HG03103 (cell line): ENCODE measurements around the gene SLC26A11.
"Not testable (repeated sequence)": the region's sequence is repeated elsewhere in the genome, so short reads cannot be mapped to it uniquely, and the experiment has no call there.

Experiments used
- ATAC-seq: cut with Tn5 transposase; IDR thresholded peaks from one replicate; pipeline ENCODE4 v1.9.1; 2021; ENCODE audit warnings: low read depth; ENCODE audit not compliant: unreplicated experiment

The SLC26A11 gene

DNA sequence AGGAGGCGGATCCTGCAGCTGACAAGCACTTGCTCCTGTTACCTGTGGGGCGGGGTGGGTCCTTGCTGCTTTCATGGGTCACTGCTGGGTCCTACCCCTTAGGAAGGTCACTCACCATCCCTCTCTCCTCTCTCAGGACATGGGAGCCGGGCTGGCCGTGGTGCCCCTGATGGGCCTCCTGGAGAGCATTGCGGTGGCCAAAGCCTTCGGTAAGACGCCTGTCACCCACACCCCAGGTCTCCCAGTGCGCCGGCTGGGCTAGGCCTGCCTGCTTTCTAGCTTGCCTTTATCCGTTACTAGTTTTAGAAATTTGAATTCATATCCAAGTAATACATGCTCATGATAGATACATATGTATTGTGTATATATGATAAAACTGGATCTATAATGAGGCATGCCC, 17.2 kb downstream of the SLC26A11 start:
- ATAC-seq, result no peak

DNA sequence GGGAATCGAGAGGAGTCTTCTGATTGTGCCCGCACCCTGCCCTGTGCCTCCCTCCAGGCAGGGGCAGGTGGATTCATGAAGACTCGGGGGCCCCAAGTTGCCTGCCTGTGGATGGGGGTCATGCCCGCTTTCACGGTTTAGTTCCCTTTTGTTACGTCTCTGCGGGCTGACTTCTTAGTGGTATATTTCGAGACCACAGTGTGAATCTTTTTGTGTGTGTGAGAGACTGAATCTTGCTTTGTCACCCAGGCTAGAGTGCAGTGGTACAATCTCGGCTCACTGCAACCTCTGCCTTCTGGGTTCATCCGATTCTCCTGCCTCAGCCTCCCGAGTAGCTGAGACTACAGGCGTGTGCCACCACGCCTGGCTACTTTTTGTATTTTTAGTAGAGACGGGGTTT, 22.3 kb downstream of the SLC26A11 start:
- ATAC-seq, result no peak

DNA sequence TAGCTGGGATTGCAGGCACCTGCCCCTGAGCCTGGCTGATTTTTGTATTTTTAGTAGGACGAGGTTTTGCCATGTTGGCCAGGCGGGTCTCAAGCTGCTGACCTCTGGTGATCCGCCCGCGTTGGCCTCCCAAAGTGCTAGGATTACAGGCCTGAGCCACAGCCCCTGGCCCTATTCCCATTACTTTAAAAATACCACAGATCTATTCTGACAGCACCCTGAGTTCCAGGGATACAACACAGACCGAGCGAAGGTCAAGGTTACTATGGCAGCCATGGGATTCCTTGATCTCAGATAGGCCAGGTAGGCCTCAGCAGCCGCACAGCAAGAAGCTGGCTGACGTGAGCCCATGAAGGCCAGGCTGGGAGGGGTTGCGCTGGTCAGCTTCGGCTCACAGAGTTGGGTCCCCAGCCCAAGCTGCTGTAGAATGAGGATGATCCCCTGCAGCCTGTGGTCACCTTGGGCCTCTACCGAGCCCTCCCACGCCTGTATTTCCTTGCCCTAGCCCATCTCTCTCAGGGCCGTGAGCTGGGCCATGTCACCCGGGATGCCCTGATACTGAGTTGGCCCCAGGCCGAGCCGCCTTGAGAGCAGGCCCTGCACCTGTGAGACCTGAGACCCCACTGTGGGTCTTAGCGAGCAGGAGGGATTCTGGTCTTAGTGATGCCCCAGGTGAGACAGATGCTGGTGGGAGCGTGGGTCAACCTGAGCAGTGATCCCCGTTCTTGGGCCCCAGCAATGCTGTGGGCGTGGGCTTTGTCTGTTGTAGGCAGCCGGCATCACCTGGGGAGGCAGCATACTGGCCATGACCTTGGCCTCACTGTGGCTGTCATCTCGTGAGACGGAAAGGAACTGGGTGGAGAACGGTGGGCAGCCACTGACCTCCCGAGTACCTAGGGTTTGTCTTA, 23.6 kb downstream of the SLC26A11 start:
- no peak for ATAC-seq

DNA sequence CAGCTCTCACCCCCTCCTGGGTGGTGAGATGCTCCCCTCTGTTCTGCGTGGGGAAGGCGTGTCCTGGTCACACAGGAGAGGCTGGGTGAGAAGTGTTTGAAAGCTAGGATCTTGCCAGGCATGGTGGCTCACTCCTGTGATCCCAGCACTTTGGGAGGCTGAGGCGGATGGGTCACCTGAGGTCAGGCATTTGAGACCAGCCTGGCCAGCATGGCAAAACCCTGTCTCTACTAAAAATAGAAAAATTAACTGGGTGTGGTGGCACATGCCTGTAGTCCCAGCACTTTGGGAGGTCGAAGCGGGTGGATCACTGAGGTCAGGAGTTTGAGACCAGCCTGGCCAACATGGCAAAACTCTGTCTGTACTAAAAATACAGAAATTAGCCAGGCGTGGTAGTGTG, 24.2 kb downstream of the SLC26A11 start:
- not testable (repeated sequence) for ATAC-seq

DNA sequence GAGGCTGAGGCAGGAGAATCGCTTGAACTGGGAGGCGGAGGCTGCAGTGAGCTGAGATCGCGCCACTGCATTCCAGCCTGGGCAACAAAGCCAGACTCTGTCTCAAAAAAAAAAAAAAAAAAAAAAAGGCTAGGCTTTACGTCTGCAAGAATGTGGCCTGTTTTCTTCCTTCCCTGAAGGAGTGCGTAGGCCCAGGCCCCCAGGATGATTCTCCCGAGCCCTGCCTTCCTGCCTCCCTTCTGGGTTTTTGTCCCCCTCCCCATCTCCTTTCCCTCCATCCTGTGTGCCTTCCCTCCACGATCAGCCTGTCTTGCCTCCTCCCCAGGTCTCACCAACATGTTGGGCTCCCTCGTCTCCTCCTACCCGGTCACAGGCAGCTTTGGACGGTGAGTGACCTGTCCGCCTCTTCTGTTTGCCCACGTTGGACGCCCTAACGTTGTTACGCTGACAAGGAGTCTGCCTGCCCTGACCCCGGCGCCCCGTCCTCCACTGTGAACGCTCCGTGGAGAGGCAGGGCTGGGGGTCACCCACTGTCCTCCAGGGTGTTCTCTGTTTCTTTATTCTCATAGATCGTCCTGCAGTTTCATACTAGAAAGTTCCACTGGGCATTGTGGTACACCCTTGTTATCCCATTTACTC, 24.8 kb downstream of the SLC26A11 start:
- ATAC-seq, result no peak

DNA sequence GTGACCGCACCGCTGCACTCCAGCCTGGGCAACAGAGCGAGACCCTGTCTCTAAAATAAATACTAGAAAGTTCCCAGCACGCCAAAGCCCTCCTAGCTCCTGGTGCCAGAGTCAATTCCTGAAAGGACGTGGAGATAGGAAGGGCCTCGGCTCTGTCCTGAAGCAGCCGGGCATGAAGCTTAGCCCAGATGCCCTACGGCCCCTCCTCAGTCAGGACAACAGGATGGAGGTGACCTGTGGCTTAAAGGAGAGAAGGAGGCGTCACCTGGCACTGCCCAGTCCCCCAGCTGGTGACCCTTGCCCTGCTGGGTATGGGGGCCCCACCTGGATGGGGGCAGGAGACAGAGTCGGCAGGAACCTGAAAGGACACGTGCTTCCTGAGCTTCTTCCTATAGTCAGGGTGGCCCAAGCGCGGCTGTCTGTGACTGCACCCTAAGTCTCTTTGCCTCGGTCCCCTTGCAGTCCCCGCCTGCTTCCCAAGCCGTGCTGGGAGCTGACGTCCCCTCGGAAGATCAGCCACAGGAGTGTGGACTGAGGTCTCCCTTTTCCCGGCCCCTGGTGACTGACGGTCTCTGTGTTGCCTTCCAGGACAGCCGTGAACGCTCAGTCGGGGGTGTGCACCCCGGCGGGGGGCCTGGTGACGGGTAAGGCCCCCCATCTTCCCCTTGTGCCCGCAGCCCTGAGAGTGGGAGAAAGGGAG, 25.5 kb downstream of the SLC26A11 start:
- ATAC-seq, result no peak

DNA sequence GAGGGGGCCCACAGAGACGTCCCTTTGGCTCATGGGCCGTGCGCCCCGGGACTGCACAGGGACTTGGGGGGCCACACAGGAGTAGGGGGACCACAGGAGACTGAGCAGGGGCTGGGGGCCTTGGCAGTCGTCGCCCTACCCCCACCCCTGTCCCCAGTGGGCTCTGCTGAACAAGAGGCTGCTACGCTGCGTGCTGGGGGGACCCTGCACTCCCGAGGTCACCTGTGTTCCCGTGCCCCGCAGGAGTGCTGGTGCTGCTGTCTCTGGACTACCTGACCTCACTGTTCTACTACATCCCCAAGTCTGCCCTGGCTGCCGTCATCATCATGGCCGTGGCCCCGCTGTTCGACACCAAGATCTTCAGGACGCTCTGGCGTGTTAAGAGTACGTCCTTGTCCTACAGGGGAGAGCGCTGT, 26.0 kb downstream of the SLC26A11 start:
- no peak for ATAC-seq

DNA sequence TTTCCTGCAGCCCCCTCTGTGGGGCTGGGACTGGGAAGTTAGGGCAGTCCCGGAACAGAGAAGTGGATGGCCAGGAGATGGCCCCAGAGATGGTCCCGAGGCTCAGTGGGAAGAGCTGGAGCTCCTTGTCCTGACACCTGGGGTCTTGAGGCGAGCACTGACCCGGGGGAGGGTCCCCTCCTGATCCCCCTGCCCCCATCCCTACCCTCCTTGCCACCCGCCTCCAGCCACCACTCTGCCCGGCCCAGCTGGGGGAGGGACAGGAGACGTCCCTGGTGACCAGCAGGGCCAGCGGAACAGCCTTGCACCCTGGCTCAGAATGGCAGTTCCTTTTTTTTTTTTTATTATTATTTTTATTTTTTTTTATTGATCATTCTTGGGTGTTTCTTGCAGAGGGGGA, 26.5 kb downstream of the SLC26A11 start:
- no peak for ATAC-seq

DNA sequence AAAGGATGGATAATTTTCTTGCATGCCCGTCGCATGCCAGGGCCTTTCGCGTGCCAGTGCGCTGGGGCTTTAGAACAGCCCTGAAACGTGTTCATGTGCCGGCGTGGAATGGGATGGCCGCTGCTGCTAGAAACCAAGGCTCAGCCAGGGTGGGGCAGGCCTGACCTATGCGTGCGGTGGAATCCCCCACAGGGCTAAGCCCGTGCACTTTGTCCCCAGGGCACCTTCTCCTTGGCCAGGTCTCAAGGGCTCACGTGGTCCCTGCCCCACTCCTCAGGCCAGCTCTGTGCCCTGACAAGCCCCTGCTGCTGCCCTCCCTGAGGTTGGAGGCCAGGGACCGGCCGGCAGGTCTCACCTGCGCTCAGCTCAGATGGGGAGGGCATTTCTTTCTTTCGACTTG, 27.3 kb downstream of the SLC26A11 start:
- no peak for ATAC-seq

DNA sequence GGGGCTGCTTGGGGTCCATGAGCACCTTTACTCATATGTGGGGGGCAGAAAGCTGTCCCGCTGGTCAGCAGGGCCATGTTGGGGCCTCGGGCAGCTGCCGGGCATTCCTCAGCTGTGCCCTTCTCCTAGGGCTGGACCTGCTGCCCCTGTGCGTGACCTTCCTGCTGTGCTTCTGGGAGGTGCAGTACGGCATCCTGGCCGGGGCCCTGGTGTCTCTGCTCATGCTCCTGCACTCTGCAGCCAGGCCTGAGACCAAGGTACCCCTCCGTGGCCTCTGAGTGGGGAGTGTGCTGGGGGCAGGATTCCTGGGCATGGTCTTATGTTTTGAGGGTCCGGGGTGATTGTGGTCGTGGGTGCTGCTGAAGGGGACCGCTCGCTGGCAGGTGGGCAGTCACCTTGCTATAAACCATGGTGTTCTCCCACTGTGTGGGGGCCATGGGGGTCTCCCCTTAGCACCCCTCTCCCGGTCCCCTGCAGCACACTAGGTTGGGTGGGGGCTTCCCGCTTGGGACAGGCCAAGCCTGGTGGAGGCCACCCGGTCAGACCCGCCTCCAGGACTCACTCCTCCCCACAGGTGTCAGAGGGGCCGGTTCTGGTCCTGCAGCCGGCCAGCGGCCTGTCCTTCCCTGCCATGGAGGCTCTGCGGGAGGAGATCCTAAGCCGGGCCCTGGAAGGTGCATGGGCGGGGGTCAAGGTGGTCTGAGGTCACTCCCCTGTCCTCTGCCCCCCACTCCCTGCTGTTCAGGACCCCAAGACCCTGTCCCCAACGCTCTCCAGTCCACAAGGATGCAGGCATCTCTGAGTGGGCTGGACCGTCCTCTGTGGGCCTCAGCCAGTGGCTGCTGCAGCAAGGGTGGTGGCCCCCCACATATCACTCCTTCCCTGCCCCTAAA, 28.0 kb downstream of the SLC26A11 start:
- no peak for ATAC-seq

DNA sequence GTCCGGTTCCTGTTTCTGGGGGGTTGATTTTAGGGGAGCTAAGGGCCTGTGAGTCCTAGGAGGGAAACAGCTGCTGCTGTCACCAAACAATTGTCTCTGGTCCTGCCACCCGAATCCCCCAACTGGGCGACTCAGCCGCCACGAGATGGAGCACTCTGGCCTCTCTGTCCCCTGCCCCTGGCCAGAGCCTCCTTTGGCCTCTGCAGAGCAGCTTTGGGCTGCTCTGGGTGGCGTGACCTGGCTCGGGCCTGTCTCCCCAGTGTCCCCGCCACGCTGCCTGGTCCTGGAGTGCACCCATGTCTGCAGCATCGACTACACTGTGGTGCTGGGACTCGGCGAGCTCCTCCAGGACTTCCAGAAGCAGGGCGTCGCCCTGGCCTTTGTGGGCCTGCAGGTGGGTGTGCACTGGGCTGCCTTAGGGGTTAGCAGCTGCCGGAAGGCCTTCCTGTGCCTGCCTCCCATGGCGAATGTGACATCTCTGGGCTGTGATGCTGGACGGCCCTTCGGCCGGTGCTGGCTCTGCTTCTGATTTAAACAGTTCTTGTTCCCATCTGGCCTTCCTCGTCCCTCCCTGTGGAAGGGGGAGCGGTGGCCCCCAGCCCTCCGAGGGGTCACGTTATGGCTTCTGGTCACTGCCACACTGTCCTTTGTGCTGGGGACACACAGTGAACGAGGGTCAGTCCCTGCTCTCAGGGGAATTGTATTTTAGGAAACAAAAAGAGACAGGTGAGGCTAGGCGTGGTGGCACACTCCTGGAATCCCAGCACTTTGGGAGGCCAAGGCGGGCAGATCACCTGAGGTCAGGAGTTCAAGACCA, 28.9 kb downstream of the SLC26A11 start:
- ATAC-seq, result no peak

DNA sequence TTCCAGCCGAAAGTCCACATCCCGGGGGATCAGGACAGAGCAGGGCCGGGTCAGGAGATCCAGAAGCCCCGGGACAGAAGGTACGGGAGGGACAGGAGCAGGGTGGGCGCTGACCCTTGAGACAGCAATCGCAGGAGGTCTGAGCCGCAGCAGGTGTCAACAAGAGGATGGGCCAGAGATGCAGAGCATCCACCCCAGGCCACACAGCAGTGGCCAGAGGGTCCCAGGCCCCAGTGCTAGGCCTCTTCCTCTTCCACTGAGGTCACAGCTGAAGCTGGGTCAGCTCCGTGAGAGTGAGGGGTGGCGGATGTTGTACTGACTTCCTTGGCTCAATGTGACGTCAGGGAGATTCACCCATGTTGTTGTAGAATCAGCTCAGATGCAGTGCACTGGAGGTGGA, 31.7 kb downstream of the SLC26A11 start:
- no peak for ATAC-seq

DNA sequence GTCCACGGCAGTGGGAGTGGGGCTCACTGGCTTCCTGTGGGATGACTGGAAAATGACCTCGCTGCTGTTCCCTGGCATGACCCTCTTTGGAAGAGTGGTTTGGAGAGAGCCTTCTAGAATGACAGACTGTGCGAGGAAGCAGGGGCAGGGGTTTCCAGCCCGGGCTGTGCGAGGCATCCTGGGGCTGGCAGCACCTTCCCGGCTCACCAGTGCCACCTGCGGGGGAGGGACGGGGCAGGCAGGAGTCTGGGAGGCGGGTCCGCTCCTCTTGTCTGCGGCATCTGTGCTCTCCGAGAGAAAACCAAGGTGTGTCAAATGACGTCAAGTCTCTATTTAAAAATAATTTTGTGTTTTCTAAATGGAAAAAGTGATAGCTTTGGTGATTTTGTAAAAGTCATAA, 32.6 kb downstream of the SLC26A11 start:
- no peak for ATAC-seq

DNA sequence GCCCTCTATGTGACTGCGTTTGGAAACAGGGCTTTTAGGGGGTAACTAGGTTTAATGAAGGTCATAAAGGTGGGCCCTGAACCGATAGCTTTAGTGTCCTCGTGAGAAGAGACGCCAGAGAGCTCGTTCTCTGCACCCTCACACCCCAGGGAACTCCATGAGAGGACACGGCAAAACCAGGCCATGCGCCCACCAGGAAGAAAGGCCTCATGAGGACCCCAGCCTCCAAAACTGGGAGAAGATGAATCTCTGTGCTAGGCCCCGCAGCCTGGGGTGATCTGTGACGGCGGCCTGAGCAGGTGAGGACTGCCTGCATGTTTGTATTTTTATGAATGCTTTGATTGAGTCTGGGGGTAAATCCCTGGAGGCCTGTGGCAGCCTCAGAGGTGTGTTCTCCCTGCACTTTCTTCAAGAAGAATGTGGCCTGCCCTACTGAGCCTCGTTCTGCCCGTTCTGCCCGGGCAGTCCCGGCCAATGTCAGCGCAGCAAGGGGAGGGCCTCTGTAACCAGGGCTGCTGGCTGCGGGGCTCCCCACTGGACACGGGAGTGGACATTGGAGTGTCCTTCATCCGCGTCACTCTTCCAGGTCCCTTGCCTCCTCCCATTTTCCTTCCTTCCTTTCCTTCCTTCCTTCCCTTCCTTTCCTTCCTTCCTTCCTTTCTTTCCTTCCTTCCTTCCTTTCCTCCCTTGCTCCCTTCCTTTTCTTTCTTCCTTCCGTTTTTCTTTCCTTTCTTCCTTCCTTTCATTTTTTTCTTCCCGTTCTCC, 33.6 kb downstream of the SLC26A11 start:
- no peak for ATAC-seq

DNA sequence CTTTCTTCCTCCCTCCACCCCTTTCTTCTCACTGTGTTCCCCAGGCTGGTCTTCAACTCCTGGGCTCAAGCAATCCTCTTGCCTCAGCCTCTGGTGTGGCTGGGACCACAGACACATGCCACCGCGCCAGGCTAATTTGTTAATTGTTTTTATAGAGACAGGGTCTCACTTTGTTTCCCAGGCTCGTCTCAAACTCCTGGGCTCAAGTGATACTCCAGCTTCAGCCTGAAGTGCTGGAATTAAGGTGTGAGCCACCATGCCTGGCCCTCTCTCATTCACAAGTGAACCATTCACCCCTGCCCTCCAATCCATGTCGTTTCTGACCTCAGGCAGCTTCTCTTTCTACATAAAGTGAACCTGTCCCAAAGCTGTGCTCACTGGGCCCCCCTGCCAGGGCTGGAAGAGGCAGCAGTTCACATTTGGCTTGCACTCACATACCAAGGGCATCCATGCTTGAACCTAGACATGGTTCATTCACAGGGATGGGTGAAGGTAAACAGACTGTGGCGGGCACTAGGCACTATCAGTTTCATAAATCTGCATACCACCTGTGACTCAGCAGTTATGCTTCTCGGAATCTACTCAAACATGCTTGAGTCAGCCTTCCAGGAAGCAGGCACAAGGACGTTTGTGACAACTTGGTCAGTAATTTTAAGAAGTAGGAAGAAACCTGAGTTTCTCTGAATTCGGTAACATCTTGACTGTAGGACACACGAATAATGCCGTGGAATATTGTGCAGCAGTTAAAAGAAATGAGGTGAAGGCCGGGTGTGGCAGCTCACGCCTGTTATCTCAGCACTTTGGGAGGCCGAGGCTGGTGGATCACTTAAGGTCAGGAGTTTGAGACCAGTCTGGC, 34.4 kb downstream of the SLC26A11 start:
- no peak for ATAC-seq

DNA sequence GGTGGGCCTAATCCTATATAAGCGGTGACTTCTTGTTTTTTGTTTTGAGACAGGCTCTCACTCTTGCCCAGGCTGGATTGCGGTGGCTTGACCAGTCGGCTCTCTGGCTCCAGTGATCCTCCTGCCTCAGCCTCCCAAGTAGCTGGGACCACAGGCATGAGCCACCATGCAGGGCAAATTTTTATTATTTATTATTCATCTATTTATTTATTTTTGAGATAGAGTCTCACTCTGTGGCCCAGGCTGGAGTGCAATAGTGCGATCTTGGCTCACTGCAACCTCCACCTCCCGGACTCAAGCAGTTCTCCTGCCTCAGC, 35.8 kb downstream of the SLC26A11 start:
- no peak for ATAC-seq

DNA sequence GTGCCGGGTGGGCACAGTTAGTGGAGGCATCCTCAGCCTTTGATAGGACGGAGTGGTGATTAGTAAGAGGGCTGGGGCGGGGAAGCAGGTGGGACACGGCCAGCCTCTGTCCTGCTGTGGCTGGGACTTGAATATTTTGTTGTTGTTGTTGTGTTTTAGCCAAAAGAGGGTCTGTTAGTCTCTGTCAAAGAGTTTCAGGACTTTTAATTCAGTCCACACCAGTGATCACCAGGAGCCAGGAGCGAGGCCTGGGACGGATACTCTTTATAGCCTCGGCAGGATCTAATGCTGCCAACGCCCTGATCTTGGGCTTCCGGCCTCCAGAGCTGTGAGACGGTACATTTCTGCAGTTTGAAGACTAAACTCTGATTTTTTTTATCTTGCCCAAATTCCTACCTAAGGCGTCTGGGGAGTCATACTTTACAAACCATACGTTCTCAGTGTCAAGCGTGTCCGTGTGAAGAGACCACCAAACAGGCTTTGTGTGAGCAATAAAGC, 37.5 kb downstream of the SLC26A11 start:
- no peak for ATAC-seq

DNA sequence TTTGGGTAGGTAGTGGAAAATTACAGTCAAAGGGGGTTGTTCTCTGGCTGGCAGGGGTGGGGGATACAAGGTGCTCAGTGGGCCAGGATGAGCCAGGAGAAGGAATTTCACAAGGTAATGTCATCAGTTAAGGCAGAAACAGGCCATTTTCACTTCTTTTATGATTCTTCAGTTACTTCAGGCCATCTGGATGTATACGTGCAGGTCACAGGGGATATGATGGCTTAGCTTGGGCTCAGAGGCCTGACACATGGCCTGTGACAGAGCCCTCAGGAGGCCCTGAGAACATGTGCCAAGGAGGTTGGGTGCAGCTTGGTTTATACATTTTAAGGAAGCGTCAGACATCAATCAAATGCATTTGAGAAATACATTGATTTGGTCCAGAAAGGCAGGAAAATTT, 38.1 kb downstream of the SLC26A11 start:
- not testable (repeated sequence) for ATAC-seq
